A549 treated with ZK216348 at 1 μM for 4 hours (cell line): ENCODE results near the gene PRKCD. TPM values are rescaled to one million over a fixed set of nuclear protein-coding genes. Genes with fewer than 3 reads are reported as not detected.

Experiments used
- total RNA-seq: library from RNA; stranded (reverse); fragments of 200-300 nt; extraction: Qiagen RNA extraction; gene quantifications from 5 replicates; pipeline ENCODE4 v1.2.3, GENCODE V29; 2022; ENCODE audit warnings: low read depth

The PRKCD gene
- 24.2 to 39.1 TPM (median 34.7 TPM) in 5 replicates for total RNA-seq

GRCh38 chr3:53160660-53161449 lies at the start of gene PRKCD:
Gene PRKCD (plus strand): TSS chr3:53161209. CDS start chr3:53178423, 17,214 bp downstream.

GRCh38 chr3:53130179-53131061 lies 30.6 kb upstream of the PRKCD start, which contains the start of gene RFT1:
Gene RFT1 (minus strand): TSS chr3:53130435. CDS start chr3:53130400, 35 bp downstream.

Other genes starting within 250 kb of the PRKCD start
- 7.7 to 9.2 TPM (median 9.1 TPM) in 5 replicates for gene SFMBT1, start 115.1 kb upstream of the PRKCD start, total RNA-seq
- gene RFT1, start 30.8 kb upstream of the PRKCD start, total RNA-seq = 18.8 to 29.2 TPM (median 26.9 TPM) in 5 replicates
- gene TKT, start 94.8 kb downstream of the PRKCD start, total RNA-seq = 1,392 to 2,125 TPM (median 1,974 TPM) in 5 replicates
- gene DCP1A, start 186.3 kb downstream of the PRKCD start, total RNA-seq = 4.8 to 8.7 TPM (median 6.6 TPM) in 5 replicates